Panc1 (cell line): ENCODE measurements around the gene PDPK1. TPM values are rescaled to one million over a fixed set of nuclear protein-coding genes. Genes with fewer than 3 reads are reported as not detected.

Experiments
- ATAC-seq: fragments of 200-7000 bp; cut with Tn5 transposase; 2 replicates; pipeline ENCODE4 v1.9.1; 2020; ENCODE audit warnings: mild to moderate bottlenecking, moderate library complexity
- BruUV-seq: library from RNA; stranded (reverse); fragments of 400-500 nt; replicated peaks from 2 replicates; lab custom pipeline; 2021; lab: Mats Ljungman, UMichigan
- CTCF ChIA-PET: fragments of 300-600 bp; sonication (Branson Sonifier 250); formaldehyde crosslinking; loops from one replicate; lab custom pipeline; 2022; ENCODE audit warnings: antibody characterized with exemption; lab: Charles Lee
- POLR2A ChIA-PET: fragments of 300-600 bp; sonication (Branson Sonifier 250); formaldehyde crosslinking; loops from one replicate; lab custom pipeline; 2022; ENCODE audit warnings: antibody characterized with exemption; lab: Charles Lee
- DNase-seq: peaks from one replicate; pipeline ENCODE4 v3.0.0-alpha.2; 2010; ENCODE audit warnings: low read depth, low spot score
- H3K27ac ChIP-seq: 2 replicates; pipeline ENCODE4 v1.5.1; 2011; ENCODE audit warnings: mild to moderate bottlenecking, low read length, inconsistent platforms
- H3K27me3 ChIP-seq: fragments of 200-500 bp; sonication (Bioruptor generic); 2 replicates; pipeline ENCODE4 v1.6.0; 2014; ENCODE audit warnings: low read length, inconsistent platforms; ENCODE audit not compliant: control insufficient read depth, insufficient read depth
- H3K36me3 ChIP-seq: fragments of 200-500 bp; sonication (Bioruptor generic); 2 replicates; pipeline ENCODE4 v1.5.1; 2014; ENCODE audit warnings: inconsistent platforms, mild to moderate bottlenecking, low read length, moderate library complexity; ENCODE audit not compliant: control insufficient read depth, insufficient read depth
- H3K4me1 ChIP-seq: 2 replicates; pipeline ENCODE4 v1.5.1; 2011; ENCODE audit warnings: inconsistent platforms, mild to moderate bottlenecking, low read length, moderate library complexity; ENCODE audit not compliant: control insufficient read depth, insufficient read depth
- H3K4me3 ChIP-seq, 2 experiments: 2 replicates each; pipeline ENCODE4 v1.5.1; 2011 to 2012; ENCODE audit warnings: low read depth in 2 of 2, low read length in 2 of 2, mild to moderate bottlenecking in 2 of 2, inconsistent platforms in 1 of 2, moderate library complexity in 1 of 2
- H3K9me3 ChIP-seq: fragments of 200-500 bp; sonication (Bioruptor generic); 2 replicates; pipeline ENCODE4 v1.5.1; 2014; ENCODE audit warnings: low read depth, mild to moderate bottlenecking, inconsistent platforms, low read length, moderate library complexity; ENCODE audit not compliant: control insufficient read depth, insufficient read depth
- POLR2AphosphoS5 ChIP-seq: IDR thresholded peaks from 2 replicates; pipeline ENCODE4 v1.6.1; 2012; ENCODE audit warnings: mild to moderate bottlenecking, low read depth, low read length, moderate library complexity
- SIN3A ChIP-seq: IDR thresholded peaks from 2 replicates; pipeline ENCODE4 v1.6.1; 2012; ENCODE audit warnings: low read depth, mild to moderate bottlenecking, low read length, moderate library complexity, borderline replicate concordance; ENCODE audit not compliant: insufficient read depth
- TCF7L2 ChIP-seq: IDR thresholded peaks from 2 replicates; pipeline ENCODE4 v1.6.1; 2011; ENCODE audit warnings: mild to moderate bottlenecking, low read depth, low read length, inconsistent platforms
- in situ Hi-C: cut with HindIII; loops from 2 replicates; pipeline ENCODE4 v1.10.0; 2016; ENCODE audit warnings: low sequenced_read_pairs, low pct_unique_long_range_greater_than_20kb
- intact Hi-C: fragments of 100-400 bp; cut with micrococcal nuclease; formaldehyde crosslinking; loops from one replicate; pipeline ENCODE4 v1.10.0; 2022; ENCODE audit not compliant: unreplicated experiment
- total RNA-seq: library from RNA; stranded (reverse); gene quantifications from one replicate; pipeline ENCODE4 v1.2.1, GENCODE V29; 2021; ENCODE audit not compliant: unreplicated experiment
- TF ChIP-seq, protein P1 (sequence below), 2 experiments: IDR thresholded peaks; 2 replicates each; pipeline ENCODE4 v1.6.1; 2011 to 2012; ENCODE audit warnings: low read depth in 2 of 2, control low read depth in 1 of 2, low read length in 1 of 2, mild to moderate bottlenecking in 1 of 2, moderate library complexity in 1 of 2; ENCODE audit not compliant: insufficient read depth in 1 of 2
- TF ChIP-seq, protein P2 (sequence below): fragments of 450-650 bp; IDR thresholded peaks from 2 replicates; pipeline ENCODE4 v1.5.1; 2017; ENCODE audit warnings: mild to moderate bottlenecking

PDPK1 gene
- total RNA-seq, 1 experiment from 2014 or later: 43.2 TPM

DNA sequence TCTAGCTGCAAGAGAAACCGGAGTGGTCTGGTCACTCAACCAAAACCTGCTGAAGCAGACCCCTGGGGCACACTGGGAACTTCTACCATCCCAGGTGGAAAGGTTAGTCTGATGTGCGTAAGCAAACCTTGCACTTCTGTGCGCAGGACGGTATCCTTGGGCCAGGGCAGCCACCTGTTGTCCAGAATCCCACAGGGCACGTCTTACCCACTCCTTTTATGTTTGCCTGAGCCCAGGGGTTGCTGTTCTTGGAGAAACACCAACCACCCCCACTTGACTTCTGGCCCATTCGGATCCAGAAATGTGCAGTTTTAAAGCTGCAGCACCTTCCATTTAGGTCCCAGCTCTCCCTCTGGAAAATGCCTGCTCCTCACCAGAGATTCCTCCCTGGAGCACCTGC, 44.2 kb upstream of the PDPK1 start:
- ATAC-seq: no peak
- CTCF ChIA-PET: no interaction called here
- Histone ChIP-seq H3K4me3 (no peak overlapping the region), H3K4me1 (no peaks in the 10 kb centered on the region), H3K27me3 (no peaks in the 10 kb centered on the region), H3K36me3 (no peaks in the 10 kb centered on the region), H3K27ac (no peak overlapping the region), H3K9me3 (no peaks in the 10 kb centered on the region)
- DNase-seq: no peak
- POLR2A ChIA-PET: no interaction called here
- in situ Hi-C loops: no loop called here
- intact Hi-C loops: no loop called here
- TF ChIP-seq POLR2AphosphoS5: no peak
- TF ChIP-seq, protein P1, sequence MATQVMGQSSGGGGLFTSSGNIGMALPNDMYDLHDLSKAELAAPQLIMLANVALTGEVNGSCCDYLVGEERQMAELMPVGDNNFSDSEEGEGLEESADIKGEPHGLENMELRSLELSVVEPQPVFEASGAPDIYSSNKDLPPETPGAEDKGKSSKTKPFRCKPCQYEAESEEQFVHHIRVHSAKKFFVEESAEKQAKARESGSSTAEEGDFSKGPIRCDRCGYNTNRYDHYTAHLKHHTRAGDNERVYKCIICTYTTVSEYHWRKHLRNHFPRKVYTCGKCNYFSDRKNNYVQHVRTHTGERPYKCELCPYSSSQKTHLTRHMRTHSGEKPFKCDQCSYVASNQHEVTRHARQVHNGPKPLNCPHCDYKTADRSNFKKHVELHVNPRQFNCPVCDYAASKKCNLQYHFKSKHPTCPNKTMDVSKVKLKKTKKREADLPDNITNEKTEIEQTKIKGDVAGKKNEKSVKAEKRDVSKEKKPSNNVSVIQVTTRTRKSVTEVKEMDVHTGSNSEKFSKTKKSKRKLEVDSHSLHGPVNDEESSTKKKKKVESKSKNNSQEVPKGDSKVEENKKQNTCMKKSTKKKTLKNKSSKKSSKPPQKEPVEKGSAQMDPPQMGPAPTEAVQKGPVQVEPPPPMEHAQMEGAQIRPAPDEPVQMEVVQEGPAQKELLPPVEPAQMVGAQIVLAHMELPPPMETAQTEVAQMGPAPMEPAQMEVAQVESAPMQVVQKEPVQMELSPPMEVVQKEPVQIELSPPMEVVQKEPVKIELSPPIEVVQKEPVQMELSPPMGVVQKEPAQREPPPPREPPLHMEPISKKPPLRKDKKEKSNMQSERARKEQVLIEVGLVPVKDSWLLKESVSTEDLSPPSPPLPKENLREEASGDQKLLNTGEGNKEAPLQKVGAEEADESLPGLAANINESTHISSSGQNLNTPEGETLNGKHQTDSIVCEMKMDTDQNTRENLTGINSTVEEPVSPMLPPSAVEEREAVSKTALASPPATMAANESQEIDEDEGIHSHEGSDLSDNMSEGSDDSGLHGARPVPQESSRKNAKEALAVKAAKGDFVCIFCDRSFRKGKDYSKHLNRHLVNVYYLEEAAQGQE (IDR thresholded peaks at IDR 0.05; ENCODE audit: insufficient read depth in 1 of 2, low read depth in 2 of 2, low read length in 1 of 2): no peak
- TF ChIP-seq, protein P2, sequence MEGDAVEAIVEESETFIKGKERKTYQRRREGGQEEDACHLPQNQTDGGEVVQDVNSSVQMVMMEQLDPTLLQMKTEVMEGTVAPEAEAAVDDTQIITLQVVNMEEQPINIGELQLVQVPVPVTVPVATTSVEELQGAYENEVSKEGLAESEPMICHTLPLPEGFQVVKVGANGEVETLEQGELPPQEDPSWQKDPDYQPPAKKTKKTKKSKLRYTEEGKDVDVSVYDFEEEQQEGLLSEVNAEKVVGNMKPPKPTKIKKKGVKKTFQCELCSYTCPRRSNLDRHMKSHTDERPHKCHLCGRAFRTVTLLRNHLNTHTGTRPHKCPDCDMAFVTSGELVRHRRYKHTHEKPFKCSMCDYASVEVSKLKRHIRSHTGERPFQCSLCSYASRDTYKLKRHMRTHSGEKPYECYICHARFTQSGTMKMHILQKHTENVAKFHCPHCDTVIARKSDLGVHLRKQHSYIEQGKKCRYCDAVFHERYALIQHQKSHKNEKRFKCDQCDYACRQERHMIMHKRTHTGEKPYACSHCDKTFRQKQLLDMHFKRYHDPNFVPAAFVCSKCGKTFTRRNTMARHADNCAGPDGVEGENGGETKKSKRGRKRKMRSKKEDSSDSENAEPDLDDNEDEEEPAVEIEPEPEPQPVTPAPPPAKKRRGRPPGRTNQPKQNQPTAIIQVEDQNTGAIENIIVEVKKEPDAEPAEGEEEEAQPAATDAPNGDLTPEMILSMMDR: no peak
- no peak for TF ChIP-seq TCF7L2
- TF ChIP-seq SIN3A: no peak
- no TSS peak for BruUV-seq

DNA sequence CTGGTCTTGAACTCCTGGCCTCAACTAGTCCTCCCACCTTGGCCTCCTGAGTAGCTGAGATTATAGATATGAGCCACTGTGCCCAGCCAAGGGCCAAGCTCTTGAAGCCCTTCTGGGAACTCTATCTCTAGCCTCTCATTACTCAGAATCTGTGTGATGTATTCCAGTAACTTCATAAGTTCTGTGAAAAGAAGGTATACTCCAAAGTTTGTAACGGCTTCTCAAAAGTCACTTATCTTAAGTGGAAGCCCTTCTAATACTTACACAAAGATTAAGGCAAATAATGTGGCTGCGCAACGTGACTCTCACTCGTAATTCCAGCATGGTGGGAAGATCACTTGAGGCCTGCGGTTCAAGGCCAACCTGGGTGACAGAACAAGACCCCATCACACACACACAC, 43.2 kb upstream of the PDPK1 start:
- BruUV-seq: no TSS peak
- no peak overlapping the region for H3K27ac ChIP-seq
- TF ChIP-seq, protein P1 (IDR thresholded peaks at IDR 0.05; ENCODE audit: insufficient read depth in 1 of 2, low read depth in 2 of 2, low read length in 1 of 2): no peak
- no peak for TF ChIP-seq TCF7L2
- TF ChIP-seq, protein P2: no peak
- no peak for TF ChIP-seq SIN3A
- no peak for TF ChIP-seq POLR2AphosphoS5
- no peak for DNase-seq
- H3K36me3 ChIP-seq: no peaks in the 10 kb centered on the region
- POLR2A ChIA-PET: no interaction called here
- no peaks in the 10 kb centered on the region for H3K9me3 ChIP-seq
- CTCF ChIA-PET: no interaction called here
- no peak overlapping the region for H3K4me3 ChIP-seq
- no peak for ATAC-seq
- intact Hi-C loops (no loop called here), in situ Hi-C loops (no loop called here)
- H3K27me3 ChIP-seq: no peaks in the 10 kb centered on the region
- H3K4me1 ChIP-seq: no peaks in the 10 kb centered on the region
